Skin of body (tissue), 2 donors: ENCODE results near the gene NDUFS6. TPM values are rescaled to one million over a fixed set of nuclear protein-coding genes. Genes with fewer than 3 reads are reported as not detected.
A peak's percentile ranks its signal among the peaks of the same experiment; 100 is the strongest.

ENCODE experiments used
- DNase-seq: peaks from one replicate; lab custom pipeline; 2025; lab: John Stamatoyannopoulos, UW
- total RNA-seq: library from RNA; depleted of rRNA; stranded (reverse); fragments of >200 nt; gene quantifications from one replicate; pipeline ENCODE4 v1.2.3, GENCODE V29; 2014

NDUFS6 gene
- 17.6 TPM for total RNA-seq

DNA sequence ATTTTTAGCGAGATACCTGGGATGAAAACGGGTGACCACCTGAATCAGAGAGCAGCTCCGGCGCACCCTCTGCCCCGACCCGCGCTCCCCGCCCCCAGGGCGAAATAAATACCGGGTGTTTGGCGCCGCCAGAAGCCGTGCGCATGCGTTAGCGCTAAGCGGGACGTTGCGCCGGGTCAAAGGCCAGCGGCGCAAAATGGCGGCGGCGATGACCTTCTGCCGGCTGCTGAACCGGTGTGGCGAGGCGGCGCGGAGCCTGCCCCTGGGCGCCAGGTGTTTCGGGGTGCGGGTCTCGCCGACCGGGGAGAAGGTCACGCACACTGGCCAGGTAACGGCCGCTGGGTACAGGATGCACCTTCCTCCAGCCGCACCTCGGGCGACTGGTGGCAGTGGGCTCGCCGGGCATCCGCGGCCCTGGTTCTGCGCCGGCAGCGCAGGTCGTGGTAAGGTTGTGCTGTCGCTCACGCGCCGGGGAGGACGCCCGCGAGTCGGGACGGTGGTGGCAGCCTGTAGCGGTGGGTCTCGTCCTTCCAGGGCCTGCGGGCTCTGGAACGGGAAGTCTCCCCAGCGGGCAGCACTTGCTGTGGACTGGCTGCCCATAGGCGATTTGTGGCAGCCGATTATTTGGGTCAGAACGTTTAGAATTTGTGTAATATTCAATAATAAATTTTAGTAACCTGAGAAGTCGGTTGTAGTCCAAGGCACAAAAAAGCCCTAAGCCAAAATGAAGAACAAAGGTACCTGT, at the start of gene NDUFS6:
Gene NDUFS6, plus strand, starts transcription at position 186 of the 745 bp plus-strand sequence. Its CDS starts 11 bp downstream, at position 197.
- DNase-seq, result no peak

DNA sequence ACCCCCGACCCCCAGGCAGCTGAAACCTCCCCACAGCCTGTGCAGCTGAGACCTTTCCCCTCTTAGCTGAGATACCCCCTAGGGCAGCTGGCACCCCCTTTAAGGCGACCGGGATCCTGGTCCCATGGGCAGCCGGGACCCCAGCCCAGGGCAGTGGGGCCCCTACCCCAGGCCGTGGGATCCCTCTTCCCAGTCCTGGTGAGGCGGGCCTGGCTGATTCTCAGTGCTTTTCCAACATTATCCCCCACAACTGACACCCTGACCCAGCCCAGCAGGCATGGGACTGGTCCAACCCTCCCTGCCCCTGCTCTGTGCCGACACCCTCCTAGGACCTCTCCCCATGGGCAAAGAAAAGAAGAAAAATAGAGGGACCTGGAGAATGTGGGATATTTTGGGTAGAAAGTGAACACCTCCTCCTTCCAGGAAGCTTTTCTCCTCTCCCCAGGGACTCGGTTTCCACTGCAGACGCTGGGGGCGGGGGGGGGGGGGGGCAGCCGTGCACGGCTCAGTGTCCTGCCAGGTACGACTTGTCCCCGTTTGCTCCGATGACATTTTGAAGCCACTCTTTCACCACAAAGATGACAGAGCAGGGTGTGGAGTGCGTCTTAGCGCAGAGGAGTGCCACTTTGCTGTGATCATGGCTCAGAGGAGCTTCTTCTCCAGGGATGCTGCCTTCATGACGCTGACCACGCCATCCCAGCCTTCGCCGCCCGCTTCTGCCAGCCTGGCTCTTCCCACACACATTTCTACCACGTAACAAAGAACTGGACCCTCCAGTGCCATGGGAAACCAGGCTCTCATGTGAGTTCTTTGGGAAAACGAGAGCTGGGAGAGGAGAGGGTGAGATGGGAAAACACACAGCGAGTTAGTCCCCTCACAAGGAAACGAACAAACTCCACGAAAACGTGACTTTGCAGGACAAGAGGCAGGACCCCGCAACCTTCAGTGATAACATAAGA, 49.1 kb upstream of the NDUFS6 start:
- no peak for DNase-seq

DNA sequence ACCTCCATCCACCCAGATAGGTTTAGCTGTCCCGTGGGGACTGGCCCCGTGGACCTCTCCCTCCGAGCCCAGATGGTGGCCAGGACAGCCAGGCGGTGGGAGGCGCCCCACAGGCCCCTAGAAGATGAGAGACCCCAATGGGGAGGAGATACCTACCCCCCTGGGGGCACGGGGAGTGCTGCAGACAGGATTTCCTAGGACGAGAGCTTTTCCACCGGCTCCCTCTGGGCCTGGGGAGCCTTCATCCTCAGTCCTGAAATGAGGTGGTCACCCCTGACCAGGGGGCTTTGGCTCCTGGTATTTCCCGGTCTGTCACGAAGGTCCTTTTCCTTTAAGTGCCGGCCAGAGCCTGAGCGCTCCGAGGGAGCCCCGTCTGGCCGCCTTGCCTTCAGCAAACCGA, 48.3 kb upstream of the NDUFS6 start:
- DNase-seq, result no peak

DNA sequence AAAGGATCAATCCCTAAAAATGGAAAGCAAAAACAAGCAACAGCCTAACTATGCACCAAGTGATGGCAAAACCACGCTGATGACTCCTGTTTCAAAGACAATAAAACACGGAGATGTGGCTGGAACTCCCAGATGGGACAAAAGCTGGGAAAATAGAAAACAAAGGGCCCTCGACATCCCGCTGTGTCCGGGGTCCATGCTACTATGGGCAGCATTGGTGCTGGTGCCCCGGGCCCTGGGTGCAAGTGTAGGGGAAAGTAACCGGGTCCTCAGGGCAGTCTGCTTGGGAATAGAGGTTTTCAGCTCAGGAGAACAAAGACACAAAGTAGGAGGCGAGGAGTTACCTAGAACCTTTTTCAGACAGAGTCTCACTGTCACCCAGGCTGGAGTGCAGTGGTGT, 47.7 kb upstream of the NDUFS6 start:
- DNase-seq, result no peak

DNA sequence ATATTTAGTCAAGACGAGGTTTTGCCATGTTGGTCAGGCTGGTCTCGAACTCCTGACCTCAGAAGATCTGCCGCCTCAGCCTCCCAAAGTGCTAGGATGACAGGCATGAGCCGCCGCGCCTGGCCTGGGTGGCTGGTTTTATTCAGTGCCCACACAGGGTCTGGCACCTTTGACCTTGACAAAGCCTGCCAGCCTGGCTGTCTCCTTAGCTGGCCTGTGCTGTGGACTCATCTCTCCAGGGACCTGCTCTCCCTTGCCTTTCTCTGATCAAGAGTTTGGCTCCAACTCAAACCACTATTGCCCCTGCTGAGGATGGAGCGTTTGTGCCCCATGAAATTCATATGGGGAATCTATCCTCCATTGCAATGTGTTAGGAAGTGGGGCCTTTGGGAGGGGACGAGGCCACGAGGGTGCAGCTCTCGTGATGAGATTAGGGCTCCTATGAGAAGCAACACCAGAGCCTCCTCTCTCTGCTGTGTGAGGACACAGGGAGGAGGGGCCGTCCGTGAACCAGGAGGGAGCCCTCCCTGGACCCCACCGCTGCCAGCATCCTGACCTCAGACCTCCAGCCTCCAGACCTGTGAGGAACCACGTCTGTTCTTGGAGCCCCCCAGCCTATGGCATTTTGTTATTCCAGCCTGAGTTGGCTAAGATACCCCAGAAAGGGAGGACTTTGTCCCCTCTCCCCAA, 46.5 kb upstream of the NDUFS6 start:
- DNase-seq, result no peak

DNA sequence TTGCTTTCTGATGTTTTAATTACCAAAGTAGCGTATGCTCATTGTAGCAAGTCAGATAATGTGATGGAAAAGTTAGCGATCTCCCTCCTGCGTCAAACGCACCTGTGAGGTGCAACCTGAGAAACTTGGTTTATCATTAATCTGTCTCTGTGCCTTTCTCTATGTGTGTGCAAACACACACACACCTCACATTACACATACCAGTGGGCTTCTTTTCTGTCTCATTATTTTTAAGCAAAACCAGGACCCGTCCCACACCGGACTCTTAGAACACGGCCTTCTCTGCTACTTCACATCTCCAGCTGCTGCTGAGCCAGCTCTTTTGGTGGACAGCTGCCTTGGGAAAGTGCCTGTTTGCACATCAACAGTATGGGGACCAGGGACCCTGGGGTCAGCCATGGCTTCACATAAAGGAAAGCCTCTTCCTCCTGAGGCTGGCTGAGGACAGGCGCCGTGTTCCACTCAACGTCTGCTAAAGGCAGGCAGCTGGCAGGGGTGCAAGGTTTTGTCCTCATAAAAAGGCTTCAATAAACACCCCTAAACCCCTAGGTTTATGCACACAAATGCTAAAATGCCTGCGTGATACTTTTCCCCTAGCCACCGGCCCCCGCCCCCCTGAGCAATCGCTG, 45.8 kb upstream of the NDUFS6 start:
- DNase-seq, result no peak

DNA sequence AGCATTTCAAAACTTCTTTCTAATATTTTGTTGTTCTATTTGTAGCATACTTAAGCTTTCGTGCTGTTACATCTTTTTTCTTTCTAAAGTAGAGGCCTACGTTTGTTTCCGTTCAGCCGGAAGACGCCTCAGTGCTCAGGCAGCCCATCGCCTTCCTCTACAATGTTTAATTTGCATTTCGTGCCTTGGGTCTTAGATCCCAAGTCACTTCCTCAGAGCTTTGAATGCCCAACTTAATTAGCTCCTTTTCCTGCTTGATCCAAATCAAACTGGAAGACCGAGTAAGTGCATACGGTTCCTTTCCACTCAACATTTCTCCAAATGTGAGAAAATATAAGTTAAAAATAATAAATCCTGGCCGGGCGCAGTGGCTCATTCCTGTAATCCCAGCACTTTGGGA, 44.7 kb upstream of the NDUFS6 start:
- DNase-seq, result no peak

DNA sequence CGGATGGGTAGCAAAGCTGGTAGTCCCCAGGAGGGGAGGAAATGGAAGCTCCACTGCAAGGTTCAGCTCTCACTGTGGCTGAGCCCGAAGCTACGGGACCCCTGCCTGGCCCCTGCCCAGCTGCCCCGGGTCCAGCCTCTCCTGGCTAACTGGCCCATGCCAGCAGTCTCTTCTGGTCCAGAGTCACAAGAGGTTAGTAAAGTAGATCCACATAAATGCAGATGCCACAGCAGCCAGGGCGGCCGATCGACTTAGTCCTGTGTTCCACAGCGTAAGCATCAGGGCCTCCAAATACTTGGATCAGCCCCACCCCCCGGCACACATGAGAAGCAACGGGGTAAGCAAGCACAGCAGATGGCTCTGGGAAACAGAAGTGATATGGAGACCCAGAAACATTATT, 43.7 kb upstream of the NDUFS6 start:
- no peak for DNase-seq

DNA sequence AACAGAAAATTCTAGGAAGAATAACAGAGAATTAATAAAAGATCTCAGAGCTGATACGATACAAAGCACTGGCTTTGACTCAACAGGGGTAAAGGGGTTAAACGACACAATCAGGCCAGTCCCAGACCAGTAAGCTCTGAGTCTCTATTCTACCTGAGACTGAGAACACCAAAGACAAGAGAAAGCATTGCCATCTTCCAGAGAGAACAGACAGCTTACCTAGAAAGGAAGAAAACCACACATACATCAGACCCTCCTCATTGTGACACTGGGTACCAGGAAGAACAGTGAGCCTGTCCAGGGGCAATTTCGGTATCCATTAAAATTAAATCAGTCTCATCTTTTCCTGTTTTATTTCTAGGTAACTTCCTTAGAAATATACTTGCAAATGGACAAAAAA, 42.6 kb upstream of the NDUFS6 start:
- no peak for DNase-seq

DNA sequence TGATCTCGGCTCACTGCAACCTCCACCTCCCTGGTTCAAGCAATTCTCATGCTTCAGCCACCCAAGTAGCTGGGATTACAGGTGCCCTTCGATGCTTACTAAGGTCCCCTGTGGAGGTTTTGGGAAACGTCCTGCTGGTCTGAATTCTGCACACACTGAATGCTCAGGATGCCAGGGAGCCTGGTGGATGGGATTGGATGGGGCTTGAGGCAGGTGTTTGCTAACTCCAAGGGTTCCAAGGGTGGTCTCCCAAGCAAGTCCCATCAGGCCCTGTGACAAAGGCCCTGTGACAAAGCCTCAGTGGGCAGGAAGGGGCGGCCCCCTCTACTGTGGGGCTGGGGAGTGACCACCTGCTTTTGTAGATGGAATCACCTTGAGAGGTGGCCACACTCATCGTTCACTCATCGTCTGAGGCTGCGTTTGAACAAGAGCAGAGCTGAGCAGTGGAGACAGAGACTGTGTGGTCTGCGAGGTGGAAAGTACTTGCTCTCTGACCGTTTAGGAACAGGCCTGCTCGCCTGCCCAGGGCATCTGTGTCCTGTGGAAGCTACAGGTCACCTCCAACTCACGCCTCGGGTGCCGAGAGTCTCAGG, 41.7 kb upstream of the NDUFS6 start:
- DNase-seq, result no peak

DNA sequence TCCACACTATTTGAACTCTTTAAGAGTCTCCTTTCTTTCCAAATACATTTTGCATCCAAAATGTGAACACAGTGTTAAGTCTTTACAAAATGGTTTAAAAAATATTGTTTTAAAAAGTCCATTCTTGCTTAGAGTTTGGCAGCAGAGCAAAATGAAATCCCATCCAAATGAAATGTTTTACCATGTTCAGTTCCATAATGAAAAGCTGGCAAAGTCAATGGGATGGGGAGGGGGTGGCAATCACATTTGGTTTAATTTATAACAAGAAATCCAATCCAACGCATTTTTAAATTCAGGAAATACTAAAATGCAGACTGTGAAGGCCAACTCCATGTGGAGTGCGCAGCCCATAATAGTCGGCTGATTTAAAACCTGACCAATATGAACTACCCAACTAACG, 41.0 kb upstream of the NDUFS6 start:
- DNase-seq, result no peak

DNA sequence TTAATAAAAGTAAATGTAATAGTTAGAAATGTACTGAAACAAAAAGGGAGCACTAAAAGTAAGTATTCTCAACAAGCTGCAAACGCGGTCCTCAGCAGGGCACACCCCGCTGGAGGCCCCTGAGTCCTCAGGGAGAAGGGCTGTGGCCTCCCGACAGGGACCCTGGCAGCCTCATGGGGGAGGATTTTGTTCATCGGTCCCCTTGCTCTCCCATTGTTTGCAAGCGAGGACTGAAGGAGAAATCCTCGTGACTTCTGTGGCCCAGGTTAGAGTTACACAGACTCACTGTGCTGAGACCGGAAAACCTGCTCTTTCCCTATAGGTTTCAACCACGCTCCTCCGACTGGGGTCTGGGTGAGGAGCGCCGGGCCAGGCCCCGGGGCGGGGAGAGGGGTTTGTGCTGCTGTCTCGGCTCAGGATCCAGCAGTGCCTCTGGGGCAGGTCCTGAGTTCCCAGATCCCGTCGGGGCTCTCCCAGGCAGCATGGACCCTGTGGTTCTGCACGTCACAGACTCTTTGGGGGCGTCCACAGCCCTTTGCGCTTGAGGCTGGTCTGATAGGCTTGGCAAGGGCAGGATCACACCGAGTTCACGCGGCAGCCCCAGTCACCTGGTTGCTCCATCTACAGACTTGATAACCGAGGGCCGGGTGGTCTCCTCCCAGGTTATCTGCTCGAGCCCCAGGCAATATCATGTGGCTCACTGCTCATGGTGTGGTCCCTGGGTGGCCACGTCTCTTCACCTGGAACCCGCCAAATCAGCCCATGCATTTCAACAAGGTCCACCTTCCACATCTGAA, 40.4 kb upstream of the NDUFS6 start:
- no peak for DNase-seq

DNA sequence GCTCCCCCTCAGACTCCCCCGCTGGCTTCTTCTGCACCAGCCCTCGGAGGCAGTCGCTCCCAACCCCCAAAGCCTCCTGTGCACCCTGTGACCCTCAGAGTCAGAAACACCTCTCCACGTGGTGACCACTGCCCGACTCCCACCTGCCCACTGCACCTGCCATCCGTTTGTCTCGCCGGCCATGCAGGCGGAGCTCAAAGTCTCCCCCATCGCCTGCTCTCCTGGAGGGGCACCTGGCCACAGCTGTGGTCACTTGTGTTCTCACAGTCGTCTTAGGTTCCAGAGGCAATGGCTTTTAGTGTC, 39.8 kb upstream of the NDUFS6 start:
- DNase-seq, result no peak

DNA sequence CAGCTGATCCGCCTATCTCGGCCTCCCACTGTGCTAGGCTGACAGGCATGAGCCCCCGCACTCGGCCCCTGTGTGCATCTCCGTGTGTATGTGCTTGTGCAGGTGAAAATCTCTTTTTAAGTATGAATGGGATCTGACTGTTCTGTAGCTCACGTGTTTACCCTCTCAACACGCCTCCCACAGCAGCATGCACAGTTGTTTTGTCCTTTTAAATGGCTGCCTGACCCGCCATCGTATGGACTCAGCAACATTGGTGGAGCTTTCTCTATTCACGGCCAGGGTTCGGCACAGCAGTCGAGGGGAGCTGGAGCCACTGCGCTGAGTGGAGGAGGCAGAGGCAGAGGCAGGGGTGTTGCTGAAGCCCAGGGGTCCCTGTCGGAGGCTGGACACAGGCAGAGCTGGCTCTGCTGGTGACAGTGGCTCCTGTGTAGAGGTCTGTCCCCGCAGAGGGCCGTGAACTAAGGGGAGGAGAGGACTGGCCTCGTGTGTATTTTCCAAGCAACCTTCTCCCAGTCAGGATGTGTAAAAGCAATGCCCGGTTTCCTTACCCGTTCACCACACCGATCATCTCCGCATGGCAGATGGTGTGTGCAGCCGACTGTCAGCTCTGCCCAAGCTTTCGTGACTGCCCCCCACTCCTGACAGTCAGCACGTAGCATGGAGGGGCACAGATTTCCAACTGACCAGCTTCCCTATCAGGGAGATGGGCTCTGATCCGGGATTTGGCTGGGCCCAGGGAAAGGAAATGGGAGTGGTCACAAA, 38.9 kb upstream of the NDUFS6 start:
- DNase-seq, result no peak

DNA sequence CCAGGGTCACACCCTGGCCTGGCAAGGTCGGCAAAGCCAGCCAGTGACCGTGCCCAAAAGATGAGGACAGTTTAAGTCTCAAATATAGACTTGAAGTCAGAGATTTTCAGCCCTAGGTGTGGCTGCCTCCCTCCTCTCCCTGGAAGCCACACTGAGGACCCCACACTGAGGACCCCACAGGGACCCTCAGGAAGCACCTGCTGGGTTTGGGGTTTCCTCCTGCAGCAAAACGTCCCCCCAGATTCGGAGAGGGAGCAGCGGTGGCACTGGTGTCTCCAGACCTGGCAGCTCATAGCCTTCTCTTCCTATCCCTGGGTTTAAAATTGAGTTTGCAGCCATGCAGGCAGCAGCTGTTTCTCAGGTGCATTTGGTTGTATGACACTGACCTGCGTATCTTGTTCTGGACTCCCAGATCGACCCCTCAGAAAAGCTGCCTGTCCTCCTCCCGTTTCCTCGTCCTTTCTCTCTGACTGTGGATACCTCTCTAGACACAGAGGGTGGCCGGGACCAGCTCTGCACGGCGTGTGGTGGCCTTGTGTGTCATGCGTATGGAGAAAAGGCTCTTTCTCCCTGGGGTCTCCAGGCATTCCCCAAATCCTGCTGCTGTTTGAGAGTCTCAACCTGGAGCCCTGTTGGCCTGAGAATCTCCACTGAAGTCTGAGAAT, 38.2 kb upstream of the NDUFS6 start:
- no peak for DNase-seq

DNA sequence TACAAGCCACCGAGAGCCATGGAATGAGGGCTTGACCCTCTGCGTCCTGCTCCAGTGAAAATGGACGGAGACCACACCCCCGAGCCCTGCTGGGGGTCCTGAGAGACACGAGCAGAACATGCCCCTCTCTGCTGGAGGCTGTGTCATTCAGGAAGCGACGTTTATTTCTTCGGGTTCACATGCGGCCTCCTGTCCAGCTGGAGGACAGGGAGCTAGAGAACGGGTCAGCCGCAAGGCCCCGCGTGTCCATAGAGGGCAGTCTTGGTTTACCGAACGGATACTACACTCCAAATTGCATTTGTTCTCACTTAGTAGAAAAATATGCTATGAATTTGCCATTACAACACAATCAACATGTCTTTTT, 37.7 kb upstream of the NDUFS6 start:
- peak; percentile 80 for DNase-seq

DNA sequence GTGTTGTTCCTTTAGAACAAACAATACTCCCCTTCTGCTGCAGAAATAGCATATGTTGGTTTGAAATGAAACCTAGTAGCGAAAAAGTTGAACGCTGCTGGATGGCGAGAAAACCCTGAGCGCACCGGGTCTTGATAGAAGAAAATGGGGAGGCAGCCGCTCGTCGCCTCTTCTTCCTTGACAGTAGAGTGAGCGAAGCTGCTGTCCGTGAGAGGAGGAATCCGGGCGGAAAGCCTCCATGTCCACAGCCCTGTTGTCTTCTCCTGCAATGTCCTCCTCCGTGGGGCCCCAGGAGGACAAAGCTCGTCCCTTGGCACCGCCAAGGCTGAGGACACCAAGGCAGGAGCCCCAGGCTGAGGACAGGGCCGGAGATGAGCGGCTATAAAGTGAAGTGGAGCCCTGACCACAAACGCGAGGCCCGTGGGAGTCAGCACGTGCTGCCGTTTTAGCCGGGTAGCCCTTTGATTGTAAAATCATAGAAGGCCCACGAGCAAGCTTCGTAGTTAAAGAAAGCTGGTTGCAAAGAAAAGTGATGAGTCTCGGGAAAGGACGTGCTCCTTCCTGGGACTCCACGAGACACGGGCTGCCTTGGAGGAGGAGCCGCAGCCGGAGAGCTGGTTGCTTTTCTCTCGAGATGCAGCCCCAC, 37.1 kb upstream of the NDUFS6 start:
- DNase-seq, result no peak

DNA sequence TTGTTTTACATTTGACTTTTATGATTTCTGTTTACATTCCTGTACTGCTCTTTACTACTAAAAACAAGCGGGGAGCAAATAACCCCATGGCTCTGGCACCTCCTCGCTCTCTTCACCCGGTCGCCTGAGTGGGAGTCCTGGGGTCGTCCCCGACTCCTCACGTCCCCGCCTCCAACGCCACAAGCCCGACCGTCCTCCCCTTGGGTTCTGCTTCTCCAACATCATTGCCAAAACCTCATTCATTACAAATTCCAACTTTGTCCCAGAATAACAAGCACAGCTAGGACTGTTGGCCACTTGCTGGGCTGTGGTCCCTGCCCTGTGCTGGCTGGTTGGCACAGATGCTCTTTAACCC, 36.6 kb upstream of the NDUFS6 start:
- DNase-seq, result no peak
